Hematopoietic multipotent progenitor cell (in vitro differentiated cells): ENCODE results near the gene BBOF1. TPM values are rescaled to one million over a fixed set of nuclear protein-coding genes. Genes with fewer than 3 reads are reported as not detected.
"Not testable (repeated sequence)": the region's sequence is repeated elsewhere in the genome, so short reads cannot be mapped to it uniquely, and the experiment has no call there.

Experiments used
- DNase-seq, 3 donors: peaks; one replicate each; pipeline ENCODE4 v3.0.0-alpha.2; 2011 to 2015; ENCODE audit warnings: low read depth in 2 of 3, low spot score in 2 of 3
- total RNA-seq: library from RNA; depleted of rRNA; stranded (reverse); fragments of >200 nt; gene quantifications from one replicate; pipeline ENCODE4 v1.2.3, GENCODE V29; 2012

Gene BBOF1, protein sequence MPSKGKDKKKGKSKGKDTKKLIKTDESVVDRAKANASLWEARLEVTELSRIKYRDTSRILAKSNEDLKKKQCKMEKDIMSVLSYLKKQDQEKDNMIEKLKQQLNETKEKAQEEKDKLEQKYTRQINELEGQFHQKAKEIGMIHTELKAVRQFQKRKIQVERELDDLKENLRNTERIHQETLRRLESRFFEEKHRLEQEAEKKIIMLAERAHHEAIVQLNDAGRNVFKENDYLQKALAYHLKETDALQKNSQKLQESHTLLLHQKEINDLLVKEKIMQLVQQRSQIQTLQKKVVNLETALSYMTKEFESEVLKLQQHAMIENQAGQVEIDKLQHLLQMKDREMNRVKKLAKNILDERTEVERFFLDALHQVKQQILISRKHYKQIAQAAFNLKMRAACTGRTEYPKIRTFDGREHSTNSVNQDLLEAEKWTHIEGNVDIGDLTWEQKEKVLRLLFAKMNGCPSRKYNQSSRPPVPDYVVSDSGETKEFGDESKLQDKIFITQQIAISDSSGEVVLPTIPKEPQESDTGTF
- total RNA-seq, result 1.6 TPM

- peak; percentile 83 to 91 (median 91) for DNase-seq
These were observed at the start of gene BBOF1, which contains the start of gene ENTPD5 for GRCh38 chr14:74018586-74019407. Gene BBOF1, plus strand, starts transcription at chr14:74019349. Its CDS starts 130 bp downstream, at chr14:74019479. Gene ENTPD5, minus strand, starts transcription at chr14:74019288. Its CDS starts 31,186 bp downstream, at chr14:73988102.

DNA sequence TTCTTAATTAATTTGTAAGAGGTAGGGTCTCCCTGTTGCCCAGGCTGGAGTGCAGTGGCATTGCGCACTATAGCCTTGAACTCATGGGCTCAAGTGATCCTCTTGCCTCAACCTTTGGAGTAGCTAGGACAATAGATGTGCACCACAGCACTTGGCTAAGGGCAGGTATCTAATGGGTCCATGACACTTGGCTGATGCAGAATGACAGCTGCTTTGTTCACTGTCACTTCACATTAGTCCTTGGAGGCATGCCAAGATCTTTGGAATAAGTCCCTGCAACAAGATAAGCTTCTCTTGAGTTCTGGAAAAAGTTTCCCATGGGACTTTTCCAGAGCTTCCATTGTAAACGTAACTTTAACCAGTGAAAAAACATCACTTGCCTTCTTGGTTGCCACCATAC, 45.7 kb upstream of the BBOF1 start:
- no peak for DNase-seq

GRCh38 chr14:73976125-73976524, 43.0 kb upstream of the BBOF1 start:
- no peak for DNase-seq

GRCh38 chr14:73977896-73978295, 41.3 kb upstream of the BBOF1 start:
- DNase-seq, result no peak

GRCh38 chr14:73988065-73988464, 31.1 kb upstream of the BBOF1 start:
- DNase-seq, result no peak

GRCh38 chr14:73988656-73989055, 30.5 kb upstream of the BBOF1 start:
- DNase-seq, result not testable (repeated sequence)

DNA sequence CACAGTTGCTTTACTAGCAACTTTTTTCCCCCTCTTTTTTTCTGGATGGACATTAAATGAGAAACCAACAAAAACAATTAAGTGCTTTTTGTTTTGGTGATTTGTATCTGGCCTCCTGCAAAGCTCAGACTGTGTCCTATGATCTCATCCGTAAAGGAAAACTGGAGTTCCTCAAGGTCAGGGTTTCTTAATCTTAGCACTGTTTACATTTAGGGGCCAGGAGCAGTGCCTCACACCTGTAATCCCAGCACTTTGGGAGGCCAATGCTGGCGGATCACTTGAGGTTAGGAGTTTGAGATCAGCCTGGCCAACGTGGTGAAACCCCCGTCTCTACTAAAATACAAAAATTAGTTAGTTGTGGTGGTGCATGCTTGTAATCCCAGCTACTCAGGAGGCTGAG, 28.1 kb upstream of the BBOF1 start:
- no peak for DNase-seq

DNA sequence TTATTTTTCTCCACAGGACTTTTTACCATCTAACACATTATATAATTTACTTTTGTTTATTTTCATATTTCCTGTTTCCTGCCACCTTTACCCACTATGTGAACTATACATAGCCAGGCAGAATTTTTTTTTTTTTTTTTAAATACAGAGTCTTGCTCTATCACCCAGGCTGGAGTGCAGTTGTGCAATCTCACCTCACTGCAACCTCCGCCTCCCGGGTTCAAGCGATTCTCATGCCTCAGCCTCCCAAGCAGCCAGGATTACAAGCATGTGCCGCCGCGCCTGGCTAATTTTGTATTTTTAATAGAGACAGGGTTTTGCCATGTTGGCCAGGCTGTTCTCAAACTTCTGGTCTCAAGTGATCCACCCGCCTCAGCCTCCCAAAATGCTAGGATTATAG, 24.2 kb upstream of the BBOF1 start:
- not testable (repeated sequence) for DNase-seq

GRCh38 chr14:73995977-73996378, 23.2 kb upstream of the BBOF1 start:
- DNase-seq, result no peak

DNA sequence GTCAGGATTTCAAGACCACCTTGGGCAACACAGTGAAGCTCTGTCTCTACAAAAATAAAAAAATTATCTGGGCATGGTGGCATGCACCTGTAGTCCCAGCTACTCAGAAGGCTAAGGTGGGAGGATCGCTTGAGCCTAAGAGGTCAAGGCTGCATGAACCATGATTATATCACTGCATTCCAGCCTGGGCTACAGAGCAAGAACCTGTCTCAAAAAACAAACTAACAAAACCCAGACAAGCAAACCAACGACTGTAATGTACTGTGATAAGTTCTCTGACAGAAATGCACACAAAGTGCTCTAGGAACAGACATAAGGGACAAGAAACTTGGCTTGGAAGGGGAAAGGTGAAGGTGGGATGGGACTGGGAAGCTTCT, 22.4 kb upstream of the BBOF1 start:
- DNase-seq, result no peak

GRCh38 chr14:73997108-73997943, 21.8 kb upstream of the BBOF1 start:
- DNase-seq, result no peak

- no peak for DNase-seq
These were observed 21.2 kb upstream of the BBOF1 start for GRCh38 chr14:73997944-73998447.

DNA sequence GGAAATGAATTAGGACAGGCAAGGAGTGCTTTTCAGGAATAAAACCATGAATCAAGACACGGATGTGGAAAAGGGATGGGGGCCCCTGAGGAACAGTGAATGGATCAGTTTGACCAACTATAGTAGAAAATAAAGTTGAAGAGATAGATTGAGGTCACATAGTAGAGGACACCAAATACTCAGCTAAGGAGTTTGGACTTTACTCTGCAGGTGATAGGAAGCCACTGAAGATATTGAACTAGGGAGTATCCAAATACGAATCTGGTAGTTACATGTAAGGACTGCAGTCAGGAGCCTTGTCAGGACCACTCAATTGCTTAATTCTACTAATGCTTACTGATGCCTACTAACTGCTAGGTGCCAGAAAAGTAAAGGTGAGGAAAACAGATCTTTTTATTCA, 20.4 kb upstream of the BBOF1 start:
- DNase-seq, result no peak

- not testable (repeated sequence) for DNase-seq
These were observed 13.5 kb upstream of the BBOF1 start for GRCh38 chr14:74005664-74006063.

- DNase-seq, result no peak
These were observed 10.2 kb upstream of the BBOF1 start for GRCh38 chr14:74008843-74009499.

DNA sequence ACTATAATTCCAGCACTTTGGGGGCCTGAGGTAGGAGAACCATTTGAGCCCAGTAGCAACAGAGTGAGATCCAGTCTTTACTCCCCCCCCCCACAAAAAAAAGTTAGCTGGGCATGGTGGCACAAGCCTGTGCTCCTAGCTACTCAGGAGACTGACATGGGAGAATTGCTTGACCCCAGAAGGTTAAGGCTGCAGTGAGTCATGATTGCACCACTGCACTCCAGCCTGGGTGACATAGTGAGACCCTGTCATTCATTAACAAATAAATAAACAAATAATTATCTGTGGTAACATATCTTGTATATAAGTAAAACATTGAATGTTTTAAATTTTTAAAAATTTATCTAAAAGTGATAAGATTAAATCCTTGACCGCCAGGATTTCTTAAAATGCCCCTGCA, 4.8 kb upstream of the BBOF1 start:
- DNase-seq, result no peak

DNA sequence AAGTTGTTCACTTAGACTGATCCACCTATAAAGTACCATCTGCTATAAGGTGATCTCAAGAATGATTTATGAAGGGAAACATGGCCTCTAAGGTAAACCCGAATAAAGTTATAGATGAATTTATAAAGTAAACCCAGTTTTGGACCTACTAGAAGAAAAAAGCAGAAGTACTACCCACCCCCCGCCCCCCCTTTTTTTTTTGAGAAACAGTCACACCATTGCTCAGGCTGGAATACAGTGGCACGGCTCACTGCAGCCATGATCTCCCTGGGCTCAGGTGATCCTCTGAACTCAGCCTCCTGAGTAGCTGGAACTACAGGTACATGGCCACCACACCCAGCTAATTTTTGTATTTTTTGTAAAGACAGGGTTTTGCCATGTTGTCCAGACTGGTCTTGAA, 4.0 kb upstream of the BBOF1 start:
- DNase-seq, result peak in 2 of 3 donors; percentile 51 to 67

GRCh38 chr14:74015963-74016362, 3.2 kb upstream of the BBOF1 start:
- DNase-seq, result no peak

DNA sequence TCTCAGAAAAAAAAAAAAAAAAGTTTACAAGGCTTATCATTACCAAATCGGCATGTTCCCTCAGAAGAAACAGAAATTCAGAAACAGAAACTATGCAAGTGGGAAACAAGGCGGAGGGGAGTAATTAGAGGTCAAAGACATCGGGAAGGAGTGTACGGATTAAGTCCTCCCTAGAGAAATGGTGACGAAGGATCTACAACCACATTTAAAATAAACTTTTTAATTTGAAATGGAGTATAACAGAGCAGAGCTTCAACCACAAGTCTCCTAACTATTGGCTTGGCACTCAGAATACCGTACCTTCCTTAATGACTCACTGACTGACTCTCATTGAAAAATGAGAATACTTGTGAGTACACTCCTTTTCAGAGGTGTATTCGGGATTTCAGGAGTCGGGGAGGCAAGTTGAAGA, 969 bp upstream of the BBOF1 start:
- peak in 2 of 3 donors; percentile 7 to 47 for DNase-seq
